ENCODE results near the gene THTPA. TPM values are rescaled to one million over a fixed set of nuclear protein-coding genes. Genes with fewer than 3 reads are reported as not detected.

Gene THTPA
- total RNA-seq, 1 donor from 2014 or later = 19.3 TPM

- peak; percentile 31 for TF ChIP-seq CTCF (IDR thresholded peaks at IDR 0.05; ENCODE audit: partially characterized antibody, unreplicated experiment)
- Mint-ChIP-seq H3K9me3 (ENCODE audit: unreplicated experiment) (peaks cover 12% of the 10 kb centered on the region), H3K27ac (ENCODE audit: unreplicated experiment) (peak overlapping the region; percentile 77), H3K27me3 (ENCODE audit: unreplicated experiment) (peaks cover 22% of the 10 kb centered on the region), H3K4me3 (ENCODE audit: unreplicated experiment) (peak overlapping the region; percentile 97), H3K36me3 (ENCODE audit: unreplicated experiment) (peaks cover 7% of the 10 kb centered on the region), H3K4me1 (ENCODE audit: low read depth, unreplicated experiment) (peaks cover 21% of the 10 kb centered on the region)
- peak; percentile 74 for DNase-seq
These were observed 12.7 kb downstream of the THTPA start for GRCh38 chr14:23568600-23569331.

- Mint-ChIP-seq H3K4me1 (ENCODE audit: low read depth, unreplicated experiment) (peaks cover 22% of the 10 kb centered on the region), H3K27ac (ENCODE audit: unreplicated experiment) (peak overlapping the region; percentile 77), H3K4me3 (ENCODE audit: unreplicated experiment) (peak overlapping the region; percentile 60), H3K9me3 (ENCODE audit: unreplicated experiment) (peaks cover 12% of the 10 kb centered on the region), H3K36me3 (ENCODE audit: unreplicated experiment) (peaks cover 9% of the 10 kb centered on the region), H3K27me3 (ENCODE audit: unreplicated experiment) (peaks cover 21% of the 10 kb centered on the region)
- TF ChIP-seq CTCF (IDR thresholded peaks at IDR 0.05; ENCODE audit: partially characterized antibody, unreplicated experiment) = no peak
- DNase-seq = peak; percentile 46
These were observed 13.5 kb downstream of the THTPA start for GRCh38 chr14:23569443-23570151.

DNA sequence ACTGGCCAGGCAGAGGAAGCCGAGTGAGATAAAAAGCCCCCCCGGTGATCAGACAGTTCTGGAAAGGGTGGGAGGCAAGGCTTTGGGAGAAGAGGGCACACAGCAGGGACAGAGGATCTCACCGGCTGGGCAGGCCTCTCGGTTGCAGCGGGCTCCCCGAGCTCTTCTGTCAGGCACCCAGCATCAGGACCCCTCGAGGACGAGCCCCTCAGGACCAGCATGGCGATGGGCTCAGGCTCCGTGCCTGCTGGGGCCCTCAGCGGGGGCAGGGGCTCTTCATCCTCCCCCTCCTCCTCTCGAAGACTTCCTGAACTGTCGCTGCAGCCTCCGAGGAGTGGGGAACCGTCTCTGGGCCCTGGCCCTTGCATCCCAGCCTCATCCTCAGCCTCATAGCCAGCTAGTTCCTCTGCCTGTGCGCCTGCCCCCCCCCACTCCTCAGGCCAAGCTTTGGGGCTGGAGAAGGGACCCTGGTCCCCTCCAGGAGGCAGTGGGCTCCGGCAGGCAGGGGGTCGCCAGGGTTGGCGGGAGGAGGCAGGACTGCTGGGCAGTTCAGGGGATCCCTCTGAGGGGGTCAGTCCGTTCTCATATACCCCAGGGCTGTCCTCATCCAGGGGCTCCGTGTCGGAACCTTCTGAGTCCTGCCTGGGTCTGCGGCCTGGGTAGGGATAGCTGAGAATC is 14.9 kb downstream of the THTPA start:
- Mint-ChIP-seq H3K27me3 (ENCODE audit: unreplicated experiment) (peaks cover 27% of the 10 kb centered on the region), H3K4me1 (ENCODE audit: low read depth, unreplicated experiment) (peaks cover 22% of the 10 kb centered on the region), H3K4me3 (ENCODE audit: unreplicated experiment) (no peak overlapping the region), H3K27ac (ENCODE audit: unreplicated experiment) (no peak overlapping the region), H3K9me3 (ENCODE audit: unreplicated experiment) (peaks cover 15% of the 10 kb centered on the region), H3K36me3 (ENCODE audit: unreplicated experiment) (peaks cover 9% of the 10 kb centered on the region)
- TF ChIP-seq CTCF (IDR thresholded peaks at IDR 0.05; ENCODE audit: partially characterized antibody, unreplicated experiment) = no peak
- peak; percentile 8 for DNase-seq

DNA sequence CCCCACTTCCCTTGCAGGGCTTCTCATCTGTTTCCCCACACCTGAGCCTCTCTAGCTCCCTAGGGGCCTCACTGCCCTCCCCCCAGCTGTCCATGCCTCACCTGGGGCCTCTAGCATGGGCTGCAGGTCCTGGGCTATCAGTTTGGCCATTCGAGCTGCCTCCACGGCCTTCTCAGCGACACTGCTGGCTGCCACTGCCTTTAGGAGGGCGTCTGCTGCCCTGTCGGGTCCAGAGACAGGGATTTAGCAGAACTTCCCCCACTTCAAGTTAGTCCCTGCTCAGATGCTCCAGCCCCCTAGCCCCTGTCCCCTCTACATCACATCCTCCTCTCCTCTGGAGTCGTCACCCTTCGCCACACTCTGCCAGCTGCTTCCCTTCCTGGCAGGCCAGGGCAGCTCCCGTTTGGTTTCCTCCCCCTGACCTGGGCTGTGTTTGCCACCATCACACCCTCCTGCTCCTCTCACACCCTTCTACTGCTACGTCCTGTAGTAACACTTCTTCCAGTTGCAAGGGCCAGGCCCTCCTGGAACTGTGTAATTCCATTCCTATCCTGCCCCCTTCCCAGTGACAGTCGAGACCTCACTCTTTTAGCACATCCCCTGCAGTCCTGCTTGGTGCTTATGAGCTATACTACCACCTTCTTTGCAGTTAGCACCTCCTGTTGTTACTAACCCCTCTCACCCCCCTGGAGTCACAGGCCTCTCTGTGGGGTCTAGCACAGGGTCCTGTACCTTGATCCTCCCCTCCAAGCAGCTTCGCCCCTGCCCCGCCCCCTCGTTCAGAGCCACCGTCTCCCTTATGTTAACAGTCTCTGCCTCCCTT is 15.8 kb downstream of the THTPA start:
- peaks cover 30% of the 10 kb centered on the region for H3K27me3 Mint-ChIP-seq (ENCODE audit: unreplicated experiment)
- peak; percentile 11 for DNase-seq
- peaks cover 9% of the 10 kb centered on the region for H3K36me3 Mint-ChIP-seq (ENCODE audit: unreplicated experiment)
- H3K27ac Mint-ChIP-seq (ENCODE audit: unreplicated experiment) = peak overlapping the region; percentile 53
- H3K4me3 Mint-ChIP-seq (ENCODE audit: unreplicated experiment) = no peak overlapping the region
- TF ChIP-seq CTCF (IDR thresholded peaks at IDR 0.05; ENCODE audit: partially characterized antibody, unreplicated experiment) = no peak
- peaks cover 22% of the 10 kb centered on the region for H3K4me1 Mint-ChIP-seq (ENCODE audit: low read depth, unreplicated experiment)
- H3K9me3 Mint-ChIP-seq (ENCODE audit: unreplicated experiment) = peaks cover 13% of the 10 kb centered on the region

Measured in glutamatergic neuron (in vitro differentiated cells).